ENCODE measurements around the gene ZNF670.
"Not testable (repeated sequence)": the region's sequence is repeated elsewhere in the genome, so short reads cannot be mapped to it uniquely, and the experiment has no call there.

ZNF670 gene

DNA sequence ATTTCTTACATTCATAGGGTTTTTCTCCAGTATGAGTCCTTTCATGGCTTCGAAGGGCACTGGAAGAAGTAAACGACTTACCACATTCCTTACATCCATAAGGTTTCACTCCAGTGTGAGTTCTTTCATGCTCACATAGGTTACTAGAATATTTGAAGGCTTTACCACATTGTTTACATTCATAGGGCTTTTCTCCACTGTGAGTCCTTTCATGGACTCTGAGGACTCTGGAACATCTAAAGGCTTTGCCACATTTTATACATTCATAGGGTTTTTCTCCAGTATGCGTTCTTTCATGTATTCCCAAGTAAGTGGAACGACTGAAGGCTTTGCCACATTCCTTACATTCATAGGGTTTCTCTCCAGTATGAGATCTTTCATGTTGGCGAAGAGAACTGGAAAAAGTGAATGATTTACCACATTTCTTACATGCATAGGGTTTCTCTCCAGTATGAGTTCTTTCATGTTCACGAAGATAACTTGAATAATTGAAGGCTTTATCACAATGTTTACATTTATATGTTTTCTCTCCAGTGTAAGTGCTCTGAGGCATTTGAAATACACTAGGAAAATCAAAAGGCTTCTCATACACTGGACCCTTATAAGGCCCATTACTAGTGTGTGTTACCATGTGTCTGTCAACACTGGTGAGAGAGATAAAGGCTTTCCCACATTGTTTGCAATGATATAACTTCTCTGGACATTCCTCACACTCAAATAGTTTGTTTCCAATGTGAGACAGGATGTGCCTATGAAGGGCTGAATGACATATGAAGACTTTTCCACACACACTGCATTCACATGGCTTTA lies 40.9 kb downstream of the ZNF670 start:
- no peak for DNase-seq

DNA sequence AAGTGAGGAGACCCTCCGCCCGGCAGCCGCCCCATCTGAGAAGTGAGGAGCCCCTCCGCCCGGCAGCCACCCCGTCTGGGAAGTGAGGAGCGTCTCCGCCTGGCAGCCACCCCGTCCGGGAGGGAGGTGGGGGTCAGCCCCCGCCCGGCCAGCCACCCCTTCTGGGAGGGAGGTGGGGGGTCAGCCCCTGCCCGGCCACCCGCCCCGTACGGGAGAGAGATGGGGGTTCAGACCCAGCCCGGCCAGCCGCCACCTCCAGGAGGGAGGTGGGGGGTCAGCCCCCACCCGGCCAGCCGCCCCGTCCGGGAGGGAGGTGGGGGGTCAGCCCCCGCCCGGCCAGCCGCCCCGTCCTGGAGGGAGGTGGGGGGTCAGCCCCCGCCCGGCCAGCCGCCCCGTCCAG lies 46.3 kb downstream of the ZNF670 start:
- not testable (repeated sequence) for DNase-seq

All from activated CD8-positive, alpha-beta memory T cell treated with anti-CD3 and anti-CD28 coated beads, Interleukin-2, amount 50 U/mL, for 48 hours (primary cell).